Measurements from ENCODE around the gene DNAL4. TPM values are rescaled to one million over a fixed set of nuclear protein-coding genes. Genes with fewer than 3 reads are reported as not detected.

The DNAL4 gene
- total and polyA plus RNA-seq, 2 donors = 12.4 to 21.5 TPM

DNA sequence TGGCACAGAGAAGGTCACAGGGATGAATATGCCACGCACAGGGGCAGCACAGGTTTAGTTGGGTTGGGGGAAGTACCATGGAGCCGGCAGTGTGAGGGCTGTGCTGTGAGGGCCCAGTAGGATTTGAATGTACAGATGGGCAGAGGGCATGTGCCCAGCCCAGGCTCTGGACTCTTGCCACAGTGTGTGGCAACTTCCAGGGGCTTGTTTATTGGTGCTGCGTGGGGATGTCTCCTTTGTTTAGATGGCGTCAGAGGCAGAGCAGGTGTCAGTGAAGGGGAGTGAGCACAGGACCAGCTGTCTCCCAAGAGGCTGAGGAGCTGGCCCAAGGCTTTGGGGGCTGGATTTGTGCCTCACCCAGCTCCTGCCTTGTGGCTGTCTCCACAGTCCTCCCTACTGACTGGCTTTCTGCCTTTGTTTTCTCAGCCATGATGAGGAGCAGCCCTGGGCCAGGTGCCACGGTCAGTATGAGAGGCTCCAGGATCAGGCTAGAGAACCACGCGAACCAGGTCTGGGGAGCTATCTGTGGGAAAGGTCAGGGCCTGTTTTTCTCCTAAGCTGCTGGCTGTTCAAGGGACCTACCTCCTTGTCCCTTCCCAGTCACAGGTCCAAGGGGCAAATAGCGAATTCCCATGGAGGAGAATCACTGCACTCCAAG, 60.1 kb downstream of the DNAL4 start:
- Histone ChIP-seq H3K4me1 (ENCODE audit: insufficient read depth) (no peaks in the 10 kb centered on the region), H3K36me3 (ENCODE audit: insufficient read depth) (peaks cover 2% of the 10 kb centered on the region), H3K27ac (ENCODE audit: low read depth) (no peak overlapping the region), H3K4me3 (ENCODE audit: low read depth, low read length) (no peak overlapping the region)
- 44% methylated on average over 8 of the region's 8 CpGs for WGBS
- no peak for DNase-seq (ENCODE audit: extremely low spot score)

DNA sequence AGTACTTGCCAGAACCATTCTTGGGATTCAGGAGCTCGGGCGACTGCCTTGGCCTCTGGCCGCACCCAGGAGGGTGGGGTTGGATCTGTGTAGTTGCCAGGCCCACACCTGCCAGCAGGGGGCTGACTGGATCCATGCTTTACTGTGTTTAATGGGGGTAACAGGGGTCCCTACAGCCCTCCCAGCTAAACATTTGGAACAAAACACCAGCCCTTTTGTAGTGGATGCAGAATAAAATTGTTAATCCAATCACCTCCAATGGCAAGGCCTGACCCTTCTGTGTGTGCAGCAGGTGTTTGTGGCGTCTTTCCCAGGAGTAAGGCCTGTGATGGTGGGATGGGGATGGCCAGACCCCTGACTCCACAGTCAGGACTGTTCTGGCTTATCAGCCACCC, 60.6 kb downstream of the DNAL4 start:
- H3K27ac ChIP-seq (ENCODE audit: low read depth) = no peak overlapping the region
- no peak overlapping the region for H3K4me3 ChIP-seq (ENCODE audit: low read depth, low read length)
- WGBS = 30% methylated on average over 4 of the region's 4 CpGs
- peaks cover 2% of the 10 kb centered on the region for H3K36me3 ChIP-seq (ENCODE audit: insufficient read depth)
- no peak for DNase-seq (ENCODE audit: extremely low spot score)
- H3K4me1 ChIP-seq (ENCODE audit: insufficient read depth) = no peaks in the 10 kb centered on the region

DNA sequence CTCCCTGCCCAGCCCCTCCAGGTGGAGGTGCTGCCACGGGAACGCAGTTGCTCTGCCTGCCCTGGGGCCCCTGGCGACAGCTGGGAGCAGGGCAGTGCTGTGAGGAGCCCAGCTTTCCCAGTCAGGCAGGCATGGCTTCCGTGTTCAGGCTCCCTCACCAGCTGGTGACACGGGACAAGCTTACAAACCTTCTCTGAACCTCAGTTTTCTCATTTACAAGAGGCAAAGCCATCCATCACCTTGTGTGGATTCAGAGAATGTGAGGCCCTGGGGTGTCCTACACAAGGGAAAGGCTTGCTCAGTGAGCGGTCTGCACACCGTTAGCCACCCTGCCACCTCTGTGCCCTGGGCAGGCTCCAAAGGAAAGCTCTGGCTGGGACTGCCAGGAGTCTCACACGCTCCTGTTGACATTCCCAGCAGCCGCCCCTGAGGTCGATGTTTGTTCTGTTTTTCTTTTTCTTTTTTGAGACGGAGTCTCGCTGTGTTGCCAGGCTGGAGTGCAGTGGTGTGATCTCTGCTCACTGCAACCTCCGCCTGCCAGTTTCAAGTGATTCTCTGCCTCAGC, 61.6 kb downstream of the DNAL4 start:
- no peak for DNase-seq (ENCODE audit: extremely low spot score)
- no peak overlapping the region for H3K4me3 ChIP-seq (ENCODE audit: low read depth, low read length)
- no peaks in the 10 kb centered on the region for H3K4me1 ChIP-seq (ENCODE audit: insufficient read depth)
- 80% methylated on average over 13 of the region's 13 CpGs for WGBS
- no peak overlapping the region for H3K27ac ChIP-seq (ENCODE audit: low read depth)
- H3K36me3 ChIP-seq (ENCODE audit: insufficient read depth) = peaks cover 3% of the 10 kb centered on the region

DNA sequence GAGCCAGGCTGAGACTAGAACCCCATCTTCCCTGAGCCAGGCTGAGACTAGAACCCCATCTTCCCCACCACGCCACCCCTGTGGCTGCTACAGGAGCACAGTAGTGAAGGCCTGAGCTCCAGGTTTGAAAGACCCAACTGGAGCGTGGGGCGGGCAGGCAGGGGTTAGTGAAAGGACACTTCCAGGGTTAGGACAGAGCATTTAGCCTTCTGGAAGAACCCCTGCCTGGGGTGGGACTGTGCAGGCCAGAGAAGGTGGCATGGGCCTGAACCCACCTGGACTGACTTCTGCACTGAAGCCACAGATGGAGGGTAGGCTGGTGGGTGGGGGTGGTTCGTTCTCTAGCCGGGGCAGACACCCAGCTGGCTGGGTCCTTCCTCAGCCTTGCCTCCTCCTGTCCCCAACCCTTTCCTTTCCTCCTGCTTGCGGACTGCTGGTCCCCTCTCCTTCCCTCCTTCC, 62.2 kb downstream of the DNAL4 start:
- H3K4me3 ChIP-seq (ENCODE audit: low read depth, low read length) = no peak overlapping the region
- no peak for DNase-seq (ENCODE audit: extremely low spot score)
- H3K36me3 ChIP-seq (ENCODE audit: insufficient read depth) = peaks cover 3% of the 10 kb centered on the region
- no peak overlapping the region for H3K27ac ChIP-seq (ENCODE audit: low read depth)
- 84% methylated on average over 6 of the region's 6 CpGs for WGBS
- no peaks in the 10 kb centered on the region for H3K4me1 ChIP-seq (ENCODE audit: insufficient read depth)

DNA sequence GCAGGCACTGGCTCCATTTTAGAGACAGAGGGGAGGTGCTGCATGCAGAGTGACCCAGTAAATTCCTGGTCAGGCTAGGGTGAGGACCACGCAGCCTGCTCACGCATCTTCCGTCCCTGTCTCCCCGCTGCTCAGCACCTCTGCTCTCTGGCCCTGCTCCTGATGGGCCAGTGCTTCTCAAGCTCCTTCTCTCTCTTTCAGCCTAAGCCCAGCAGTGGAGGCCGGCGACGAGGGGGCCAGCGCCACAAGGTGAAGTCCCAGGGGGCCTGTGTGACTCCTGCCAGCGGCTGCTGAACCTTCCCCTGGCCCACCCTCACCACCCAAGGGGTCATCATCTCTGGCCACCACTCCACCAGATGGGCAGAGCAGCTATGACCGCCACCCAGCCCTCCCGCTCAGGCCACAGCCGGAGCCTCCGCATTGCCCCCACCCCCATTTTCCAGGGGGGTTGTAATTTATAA, 63.5 kb downstream of the DNAL4 start:
- Histone ChIP-seq H3K4me3 (ENCODE audit: low read depth, low read length) (no peak overlapping the region), H3K36me3 (ENCODE audit: insufficient read depth) (peaks cover 3% of the 10 kb centered on the region), H3K27ac (ENCODE audit: low read depth) (no peak overlapping the region), H3K4me1 (ENCODE audit: insufficient read depth) (no peaks in the 10 kb centered on the region)
- WGBS = 94% methylated on average over 13 of the region's 13 CpGs
- DNase-seq (ENCODE audit: extremely low spot score) = no peak

DNA sequence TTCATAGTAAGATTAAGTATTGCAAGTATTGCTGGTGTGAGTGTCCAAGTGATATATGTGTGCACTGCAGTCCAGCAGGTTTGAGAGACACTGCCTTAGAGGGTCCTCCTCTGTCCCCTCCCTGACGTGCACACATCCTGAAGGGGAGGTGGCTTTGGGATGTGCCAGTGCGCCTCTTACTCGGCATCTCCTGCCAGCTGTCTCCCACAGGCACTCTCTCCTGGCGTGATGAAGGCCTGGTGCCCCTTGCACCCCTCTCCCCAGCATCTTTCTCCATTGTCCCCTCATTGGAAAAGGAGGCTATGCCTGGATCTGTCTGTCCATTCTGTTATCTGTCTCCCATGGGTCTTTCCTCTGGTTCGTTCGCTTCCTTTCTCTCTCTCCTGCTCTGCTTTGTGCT, 64.0 kb downstream of the DNAL4 start:
- Histone ChIP-seq H3K4me1 (ENCODE audit: insufficient read depth) (no peaks in the 10 kb centered on the region), H3K4me3 (ENCODE audit: low read depth, low read length) (no peak overlapping the region), H3K36me3 (ENCODE audit: insufficient read depth) (peaks cover 1% of the 10 kb centered on the region), H3K27ac (ENCODE audit: low read depth) (no peak overlapping the region)
- 88% methylated on average over 6 of the region's 6 CpGs for WGBS
- no peak for DNase-seq (ENCODE audit: extremely low spot score)

DNA sequence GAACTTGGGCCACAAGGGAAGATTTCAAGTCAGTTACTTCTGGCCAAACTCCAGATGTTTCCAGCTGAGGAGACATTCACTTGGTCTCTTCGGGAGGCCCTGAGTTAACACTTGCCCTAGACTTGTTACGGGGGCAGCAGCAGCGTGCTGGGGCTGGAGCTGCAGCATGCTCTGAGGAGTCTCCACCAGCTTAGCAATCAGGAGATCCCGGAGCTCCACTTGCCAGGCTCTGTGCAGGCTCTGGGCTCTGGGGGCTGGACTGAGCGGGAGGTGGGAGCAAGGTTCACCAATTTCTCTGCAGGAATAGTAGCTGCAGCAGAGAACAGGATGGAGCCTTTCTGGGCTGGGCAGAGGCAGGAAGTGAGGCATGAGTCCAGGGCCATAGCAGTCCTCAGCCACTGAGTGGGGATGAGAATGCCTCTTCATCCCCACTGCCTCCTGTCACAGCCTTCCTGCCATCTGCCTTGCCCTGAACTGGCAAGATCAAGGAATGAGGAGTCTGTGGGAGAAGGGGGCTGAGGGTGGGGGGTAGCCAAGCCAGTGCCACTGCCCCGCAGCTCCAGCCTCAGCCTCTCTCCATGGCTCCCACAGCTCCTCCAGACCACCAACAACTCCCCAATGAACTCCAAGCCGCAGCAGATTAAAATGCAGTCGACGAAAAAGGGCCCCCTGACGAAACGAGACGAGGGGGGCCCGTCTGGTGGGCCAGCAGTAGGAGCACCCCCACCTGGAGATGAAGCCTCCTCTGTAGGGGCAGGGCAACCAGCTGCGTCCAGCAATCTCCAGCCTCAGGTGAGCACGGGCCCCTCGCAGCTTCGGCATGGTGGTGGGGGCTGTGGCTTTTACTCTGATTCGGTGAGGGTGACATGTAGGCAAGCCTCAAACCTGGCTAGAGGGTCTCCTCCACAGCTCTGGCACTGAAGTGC, 64.8 kb downstream of the DNAL4 start:
- Histone ChIP-seq H3K36me3 (ENCODE audit: insufficient read depth) (peaks cover 5% of the 10 kb centered on the region), H3K27ac (ENCODE audit: low read depth) (no peak overlapping the region), H3K4me3 (ENCODE audit: low read depth, low read length) (no peak overlapping the region), H3K4me1 (ENCODE audit: insufficient read depth) (no peaks in the 10 kb centered on the region)
- no peak for DNase-seq (ENCODE audit: extremely low spot score)
- 92% methylated on average over 18 of the region's 18 CpGs for WGBS

Small RNA genes within 50 kb of the gene (small RNA-seq; reads per million reads assigned to genes)
- not detected for gene AL021707.8

Other genes with a start within 250 kb of the DNAL4 start
- gene DMC1, start 224.0 kb downstream of the DNAL4 start, total RNA-seq = 6.9 TPM
- gene DMC1, start 224.0 kb downstream of the DNAL4 start, polyA plus RNA-seq = 1.8 TPM
- 4.9 TPM for gene FAM227A, start 137.8 kb downstream of the DNAL4 start, total RNA-seq
- gene FAM227A, start 137.8 kb downstream of the DNAL4 start, polyA plus RNA-seq = 0.48 TPM
- 17.0 TPM for gene CBY1, start 137.5 kb downstream of the DNAL4 start, total RNA-seq
- gene CBY1, start 137.5 kb downstream of the DNAL4 start, polyA plus RNA-seq = 63.5 TPM
- 34.4 TPM for gene TOMM22, start 112.2 kb downstream of the DNAL4 start, total RNA-seq
- gene TOMM22, start 112.2 kb downstream of the DNAL4 start, polyA plus RNA-seq = 35.8 TPM
- 40.2 TPM for gene JOSD1, start 93.2 kb downstream of the DNAL4 start, total RNA-seq
- 43.9 TPM for gene JOSD1, start 93.2 kb downstream of the DNAL4 start, polyA plus RNA-seq
- gene GTPBP1, start 88.2 kb downstream of the DNAL4 start, total RNA-seq = 30.8 TPM
- gene GTPBP1, start 88.2 kb downstream of the DNAL4 start, polyA plus RNA-seq = 27.8 TPM
- 59.7 TPM for gene SUN2, start 38.1 kb downstream of the DNAL4 start, total RNA-seq
- gene SUN2, start 38.1 kb downstream of the DNAL4 start, polyA plus RNA-seq = 271 TPM
- 4.2 TPM for gene NPTXR, start 49.9 kb upstream of the DNAL4 start, total RNA-seq
- 15.1 TPM for gene NPTXR, start 49.9 kb upstream of the DNAL4 start, polyA plus RNA-seq
- 43.1 TPM for gene CBX6, start 78.1 kb upstream of the DNAL4 start, total RNA-seq
- gene CBX6, start 78.1 kb upstream of the DNAL4 start, polyA plus RNA-seq = 82.0 TPM
- gene APOBEC3A, start 163.5 kb upstream of the DNAL4 start, total RNA-seq = 0.42 TPM
- gene APOBEC3A, start 163.5 kb upstream of the DNAL4 start, polyA plus RNA-seq = 0.62 TPM
- gene APOBEC3B, start 188.2 kb upstream of the DNAL4 start, total RNA-seq = 1.8 TPM
- 1.0 TPM for gene APOBEC3B, start 188.2 kb upstream of the DNAL4 start, polyA plus RNA-seq
- gene APOBEC3C, start 220.1 kb upstream of the DNAL4 start, total RNA-seq = 8.1 TPM
- gene APOBEC3C, start 220.1 kb upstream of the DNAL4 start, polyA plus RNA-seq = 28.9 TPM
- gene APOBEC3D, start 227.0 kb upstream of the DNAL4 start, total RNA-seq = 1.3 TPM
- gene APOBEC3D, start 227.0 kb upstream of the DNAL4 start, polyA plus RNA-seq = 2.7 TPM
- gene APOBEC3F, start 246.7 kb upstream of the DNAL4 start, total RNA-seq = 4.7 TPM
- gene APOBEC3F, start 246.7 kb upstream of the DNAL4 start, polyA plus RNA-seq = 4.4 TPM

Measured in urinary bladder (tissue), 4 donors.